GM21381 (cell line): ENCODE data around the gene EIF4E.
A peak's percentile ranks its signal among the peaks of the same experiment; 100 is the strongest.
"Not testable (repeated sequence)": the region's sequence is repeated elsewhere in the genome, so short reads cannot be mapped to it uniquely, and the experiment has no call there.

Experiments used
- ATAC-seq: cut with Tn5 transposase; IDR thresholded peaks from one replicate; pipeline ENCODE4 v1.9.1; 2021; ENCODE audit warnings: mild to moderate bottlenecking, moderate library complexity; ENCODE audit not compliant: unreplicated experiment

Gene EIF4E

GRCh38 chr4:98934851-98935250 lies 5.9 kb upstream of the EIF4E start:
- not testable (repeated sequence) for ATAC-seq

- ATAC-seq = no peak
Observed at GRCh38 chr4:98932539-98932938, 3.6 kb upstream of the EIF4E start.

- no peak for ATAC-seq
Observed at GRCh38 chr4:98930311-98930865, 1.5 kb upstream of the EIF4E start.

GRCh38 chr4:98929341-98930267 lies 671 bp upstream of the EIF4E start:
- peak; percentile 43 for ATAC-seq

GRCh38 chr4:98928131-98928504 lies 815 bp downstream of the EIF4E start:
- peak; percentile 36 for ATAC-seq

GRCh38 chr4:98926257-98926656 lies 2.7 kb downstream of the EIF4E start:
- not testable (repeated sequence) for ATAC-seq

GRCh38 chr4:98921292-98921691 lies 7.6 kb downstream of the EIF4E start:
- ATAC-seq = no peak

- no peak for ATAC-seq
Observed at GRCh38 chr4:98919996-98920395, 8.9 kb downstream of the EIF4E start.

GRCh38 chr4:98910728-98911127 lies 18.2 kb downstream of the EIF4E start:
- not testable (repeated sequence) for ATAC-seq

GRCh38 chr4:98909646-98910401 lies 19.1 kb downstream of the EIF4E start:
- no peak for ATAC-seq

GRCh38 chr4:98908703-98909262 lies 20.1 kb downstream of the EIF4E start:
- ATAC-seq = no peak

GRCh38 chr4:98908182-98908581 lies 20.8 kb downstream of the EIF4E start:
- ATAC-seq = no peak

- no peak for ATAC-seq
Observed at GRCh38 chr4:98905839-98906238, 23.1 kb downstream of the EIF4E start.

GRCh38 chr4:98905297-98905696 lies 23.6 kb downstream of the EIF4E start:
- ATAC-seq = no peak

GRCh38 chr4:98903963-98904362 lies 25.0 kb downstream of the EIF4E start:
- ATAC-seq = no peak

GRCh38 chr4:98903561-98903960 lies 25.4 kb downstream of the EIF4E start:
- ATAC-seq = no peak

GRCh38 chr4:98899277-98899676 lies 29.7 kb downstream of the EIF4E start:
- no peak for ATAC-seq

- no peak for ATAC-seq
Observed at GRCh38 chr4:98891478-98892337, 37.2 kb downstream of the EIF4E start.

GRCh38 chr4:98890702-98891455 lies 38.1 kb downstream of the EIF4E start:
- ATAC-seq = no peak

- ATAC-seq = no peak
Observed at GRCh38 chr4:98887145-98887544, 41.8 kb downstream of the EIF4E start.
